Neural cell (in vitro differentiated cells): ENCODE data around the gene MN1. TPM values are rescaled to one million over a fixed set of nuclear protein-coding genes. Genes with fewer than 3 reads are reported as not detected.

Source experiments
- H2AFZ ChIP-seq: fragments of 200-600, 300-800 bp; sonication (generic), shearing (Covaris generic); 2 replicates; pipeline ENCODE4 v1.6.0; 2014; ENCODE audit warnings: low read depth, mild to moderate bottlenecking, antibody characterized with exemption, low read length, moderate library complexity
- H3F3A ChIP-seq: fragments of 200-600 bp; shearing (Covaris generic); 2 replicates; pipeline ENCODE4 v1.6.1; 2016; ENCODE audit warnings: mild to moderate bottlenecking, moderate library complexity, mixed read lengths, antibody characterized with exemption, low read length; ENCODE audit not compliant: insufficient read depth, poor library complexity, severe bottlenecking
- H3K27ac ChIP-seq: fragments of 200-600, 300-800 bp; sonication (generic), shearing (Covaris generic); 2 replicates; pipeline ENCODE4 v1.5.1; 2014; ENCODE audit warnings: mild to moderate bottlenecking, low read length, moderate library complexity
- H3K27me3 ChIP-seq: fragments of 300-800, 200-600 bp; sonication (generic), shearing (Covaris generic); 2 replicates; pipeline ENCODE4 v1.6.0; 2014; ENCODE audit warnings: mild to moderate bottlenecking, low read depth, low read length, moderate library complexity; ENCODE audit not compliant: insufficient read depth
- H3K36me3 ChIP-seq: fragments of 300-800, 200-600 bp; sonication (generic), shearing (Covaris generic); 2 replicates; pipeline ENCODE4 v1.5.1; 2014; ENCODE audit warnings: mild to moderate bottlenecking, antibody characterized with exemption, low read length, moderate library complexity; ENCODE audit not compliant: insufficient read depth
- H3K4me2 ChIP-seq: fragments of 300-800, 200-600 bp; sonication (generic), shearing (Covaris generic); 2 replicates; pipeline ENCODE4 v1.6.0; 2014; ENCODE audit warnings: mild to moderate bottlenecking, low read length
- H3K4me3 ChIP-seq: fragments of 300-800, 200-600 bp; sonication (generic), shearing (Covaris generic); 2 replicates; pipeline ENCODE4 v1.5.1; 2014; ENCODE audit warnings: mild to moderate bottlenecking, low read length, moderate library complexity
- H3K79me2 ChIP-seq: fragments of 200-600 bp; shearing (Covaris generic); replicated peaks from 2 replicates; pipeline ENCODE4 v1.6.0; 2014; ENCODE audit warnings: mild to moderate bottlenecking, low read length, moderate library complexity; ENCODE audit not compliant: insufficient read depth
- H3K9ac ChIP-seq: fragments of 300-800, 200-600 bp; sonication (generic), shearing (Covaris generic); 2 replicates; pipeline ENCODE4 v1.6.1; 2016; ENCODE audit warnings: mild to moderate bottlenecking, low read length, mixed read lengths
- H3K9me2 ChIP-seq: fragments of 200-600 bp; shearing (Covaris generic); 2 replicates; pipeline ENCODE4 v1.6.1; 2016; ENCODE audit warnings: mild to moderate bottlenecking, low read length, mixed read lengths; ENCODE audit not compliant: insufficient read depth
- H3K9me3 ChIP-seq: fragments of 200-600, 300-800 bp; sonication (generic), shearing (Covaris generic); 2 replicates; pipeline ENCODE4 v1.6.1; 2016; ENCODE audit warnings: mild to moderate bottlenecking, mixed run types, low read length, moderate library complexity, mixed read lengths
- H4K20me1 ChIP-seq: fragments of 200-600 bp; shearing (Covaris generic); 2 replicates; pipeline ENCODE4 v1.6.1; 2016; ENCODE audit warnings: mild to moderate bottlenecking, mixed run types; ENCODE audit not compliant: insufficient read depth
- CTCF ChIP-seq: fragments of 450-650 bp; IDR thresholded peaks from 2 replicates; pipeline ENCODE4 v1.5.1; 2014; ENCODE audit warnings: antibody characterized with exemption, mild to moderate bottlenecking, moderate library complexity; ENCODE audit not compliant: poor library complexity, severe bottlenecking
- EP300 ChIP-seq: fragments of 450-650 bp; conservative IDR thresholded peaks from 2 replicates; pipeline ENCODE4 v1.6.1; 2014; ENCODE audit warnings: antibody characterized with exemption, mild to moderate bottlenecking, moderate library complexity; ENCODE audit not compliant: poor library complexity, severe bottlenecking
- EZH2 ChIP-seq: fragments of 200-600, 300-800 bp; shearing (Covaris generic), sonication (generic); IDR thresholded peaks from 2 replicates; pipeline ENCODE4 v1.6.1; 2014; ENCODE audit warnings: antibody characterized with exemption, low read length, borderline replicate concordance, mild to moderate bottlenecking; ENCODE audit not compliant: insufficient read depth, poor library complexity, severe bottlenecking
- MXI1 ChIP-seq: fragments of 450-650 bp; conservative IDR thresholded peaks from 2 replicates; pipeline ENCODE4 v1.6.1; 2014; ENCODE audit warnings: antibody characterized with exemption, mild to moderate bottlenecking; ENCODE audit not compliant: poor library complexity, severe bottlenecking
- POLR2AphosphoS5 ChIP-seq: IDR thresholded peaks from 2 replicates; pipeline ENCODE4 v1.6.1; 2012
- RAD21 ChIP-seq: fragments of 450-650 bp; conservative IDR thresholded peaks from 2 replicates; pipeline ENCODE4 v1.6.1; 2014; ENCODE audit warnings: antibody characterized with exemption, mild to moderate bottlenecking, moderate library complexity
- REST ChIP-seq: IDR thresholded peaks from 2 replicates; pipeline ENCODE4 v1.6.1; 2012; ENCODE audit warnings: borderline replicate concordance
- SMC3 ChIP-seq: fragments of 450-650 bp; conservative IDR thresholded peaks from 2 replicates; pipeline ENCODE4 v1.6.1; 2014; ENCODE audit warnings: antibody characterized with exemption, mild to moderate bottlenecking, moderate library complexity; ENCODE audit not compliant: poor library complexity
- TAF1 ChIP-seq: IDR thresholded peaks from 2 replicates; pipeline ENCODE4 v1.6.1; 2012; ENCODE audit warnings: low read depth
- polyA plus RNA-seq: library from polyadenylated mRNA; depleted of rRNA; stranded (reverse); fragments of >200 nt; gene quantifications from 2 replicates; pipeline ENCODE4 v1.2.3, GENCODE V29; 2014

Gene MN1
- polyA plus RNA-seq, 1 donor from 2014 or later: 7.3 TPM

DNA sequence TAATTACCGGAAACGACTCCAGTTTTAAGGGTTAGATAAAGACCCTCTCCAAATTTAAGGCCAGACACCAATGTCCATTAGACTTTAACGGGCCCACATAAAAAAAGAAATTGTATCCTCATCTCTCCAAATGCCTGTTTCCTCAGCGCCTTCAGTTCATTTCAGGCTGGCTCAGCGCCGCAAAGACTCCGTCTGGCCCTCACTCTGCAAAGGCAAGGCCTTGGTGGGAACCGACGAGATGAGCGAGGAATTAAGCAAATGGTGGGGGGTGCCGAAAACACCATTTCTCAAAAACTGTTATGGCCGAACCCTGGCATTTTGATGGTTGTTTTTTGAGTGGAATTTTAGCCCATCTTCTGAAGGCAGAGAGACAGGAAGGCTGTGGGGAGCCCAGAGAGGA lies 15.7 kb downstream of the MN1 start:
- Histone ChIP-seq H3K36me3 (no peaks in the 10 kb centered on the region), H3K9ac (no peak overlapping the region), H3F3A (no peaks in the 10 kb centered on the region), H3K4me2 (no peak overlapping the region), H2AFZ (no peak overlapping the region), H3K9me3 (no peaks in the 10 kb centered on the region), H3K27ac (no peak overlapping the region), H4K20me1 (peaks cover 10% of the 10 kb centered on the region), H3K4me3 (no peak overlapping the region), H3K9me2 (no peaks in the 10 kb centered on the region), H3K27me3 (no peaks in the 10 kb centered on the region), H3K79me2 (peaks cover 100% of the 10 kb centered on the region)
- TF ChIP-seq EP300 (no peak), CTCF (no peak), RAD21 (no peak), TAF1 (no peak), EZH2 (no peak), REST (no peak), POLR2AphosphoS5 (no peak), MXI1 (no peak), SMC3 (no peak)

DNA sequence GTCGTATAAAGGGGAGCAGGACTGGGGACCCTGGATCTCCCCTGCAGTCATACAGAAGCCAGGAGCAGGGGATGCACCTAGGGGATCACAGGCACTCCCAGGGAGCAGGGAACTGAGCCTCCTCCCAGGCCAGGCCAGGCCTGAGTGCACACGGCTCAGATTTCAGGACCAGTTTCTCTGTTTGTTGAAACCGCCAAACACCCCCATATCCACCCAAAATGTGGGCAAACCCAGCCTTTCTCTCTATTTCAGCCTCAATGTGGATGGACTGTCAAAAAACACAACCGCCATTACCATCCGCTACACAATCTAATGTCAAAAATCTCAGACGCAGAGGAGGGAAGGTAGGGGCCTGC lies 17.5 kb downstream of the MN1 start:
- no peak overlapping the region for H3K27ac ChIP-seq
- no peak overlapping the region for H3K4me3 ChIP-seq

More for the DNA sequence above, 17.5 kb downstream of the MN1 start:
- Histone ChIP-seq H3K4me2 (no peak overlapping the region), H3K36me3 (no peaks in the 10 kb centered on the region), H3K79me2 (peaks cover 100% of the 10 kb centered on the region), H3K27me3 (no peaks in the 10 kb centered on the region), H4K20me1 (peaks cover 10% of the 10 kb centered on the region), H3K9me2 (no peaks in the 10 kb centered on the region), H3F3A (no peaks in the 10 kb centered on the region), H2AFZ (no peak overlapping the region), H3K9me3 (no peaks in the 10 kb centered on the region), H3K9ac (no peak overlapping the region)
- no peak for TF ChIP-seq EP300
- no peak for TF ChIP-seq RAD21
- no peak for TF ChIP-seq MXI1
- no peak for TF ChIP-seq EZH2
- no peak for TF ChIP-seq TAF1
- TF ChIP-seq REST: no peak
- no peak for TF ChIP-seq SMC3
- TF ChIP-seq POLR2AphosphoS5: no peak
- TF ChIP-seq CTCF: no peak
